SK-N-DZ (cell line): Measurements from ENCODE around the gene ATP6V0E1.
"Not testable (repeated sequence)": the region's sequence is repeated elsewhere in the genome, so short reads cannot be mapped to it uniquely, and the experiment has no call there.

ENCODE experiments used
- DNase-seq: peaks from one replicate; pipeline ENCODE4 v3.0.0-alpha.2; 2015; ENCODE audit warnings: low spot score

ATP6V0E1 gene

DNA sequence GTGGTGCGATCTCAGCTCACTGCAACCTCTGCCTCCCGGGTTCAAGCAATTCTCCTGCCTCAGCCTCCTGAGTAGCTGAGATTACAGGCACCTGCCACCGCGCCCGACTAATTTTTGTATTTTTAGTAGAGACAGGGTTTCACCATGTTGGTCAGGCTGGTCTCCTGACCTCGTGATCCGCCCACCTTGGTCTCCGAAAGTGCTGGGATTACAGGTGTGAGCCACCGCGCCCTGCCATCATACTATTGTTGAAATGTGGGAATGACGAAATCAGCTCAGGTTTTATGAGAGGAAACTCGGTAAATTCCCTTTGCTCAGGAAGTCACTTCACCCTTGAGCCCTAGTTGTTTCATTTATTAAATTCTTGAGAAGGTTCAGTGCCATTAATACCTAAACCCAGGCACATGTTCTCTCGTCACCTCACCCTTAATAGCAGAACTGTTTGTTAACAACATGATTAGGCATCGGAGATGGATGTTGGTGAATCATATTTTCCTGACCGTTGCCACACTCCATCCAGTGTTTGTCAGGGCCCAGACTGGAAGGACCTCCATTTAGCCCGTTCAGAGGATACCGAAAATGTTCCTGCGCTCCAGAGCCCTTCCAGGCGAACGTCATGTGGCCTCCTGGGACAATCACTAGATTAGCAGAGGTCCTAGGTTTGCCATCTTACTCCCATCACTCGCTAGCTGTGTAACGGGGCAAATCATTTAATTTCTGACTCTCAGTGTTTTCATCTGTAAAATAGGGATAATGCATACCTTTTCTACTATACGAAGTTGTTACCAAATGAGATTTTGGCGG is 52.5 kb downstream of the ATP6V0E1 start:
- DNase-seq: no peak

DNA sequence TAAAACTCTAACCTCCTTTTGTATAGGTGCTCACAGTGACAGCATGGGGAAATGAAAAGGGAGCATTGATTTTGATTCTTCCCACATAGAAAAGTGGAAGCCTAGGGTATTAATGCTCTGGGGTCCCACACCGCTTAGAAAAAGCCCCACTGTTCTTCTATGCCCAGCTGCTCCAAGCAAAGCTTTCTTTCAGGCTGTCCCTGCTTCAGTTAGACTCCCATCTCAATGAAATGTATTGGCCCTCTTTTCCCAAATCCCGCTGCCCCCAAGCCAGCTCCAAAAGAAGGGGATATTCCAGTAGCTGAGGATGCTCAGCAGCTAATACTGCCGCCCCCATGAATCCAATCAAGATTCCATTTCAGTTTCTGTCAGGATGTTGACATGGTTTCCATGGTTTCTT is 55.6 kb downstream of the ATP6V0E1 start:
- DNase-seq: no peak

DNA sequence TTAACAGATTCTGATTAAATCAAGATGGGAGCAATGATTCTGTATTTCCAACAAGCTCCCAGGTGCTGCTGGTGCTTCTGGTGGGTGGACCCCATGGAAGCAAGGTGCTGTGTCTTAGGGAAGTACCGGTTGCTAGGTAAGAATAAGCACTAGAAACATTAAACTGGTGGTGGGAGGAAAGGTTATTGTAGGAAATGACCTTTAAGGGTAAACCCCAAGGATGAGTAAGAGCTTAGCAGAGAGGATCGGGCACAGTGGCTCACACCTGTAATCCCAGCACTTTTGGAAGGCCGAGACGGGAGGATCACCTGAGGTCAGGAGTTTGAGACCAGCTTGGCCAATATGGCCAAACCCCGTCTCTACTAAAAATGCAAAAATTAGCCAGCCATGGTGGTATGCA is 56.4 kb downstream of the ATP6V0E1 start:
- no peak for DNase-seq

DNA sequence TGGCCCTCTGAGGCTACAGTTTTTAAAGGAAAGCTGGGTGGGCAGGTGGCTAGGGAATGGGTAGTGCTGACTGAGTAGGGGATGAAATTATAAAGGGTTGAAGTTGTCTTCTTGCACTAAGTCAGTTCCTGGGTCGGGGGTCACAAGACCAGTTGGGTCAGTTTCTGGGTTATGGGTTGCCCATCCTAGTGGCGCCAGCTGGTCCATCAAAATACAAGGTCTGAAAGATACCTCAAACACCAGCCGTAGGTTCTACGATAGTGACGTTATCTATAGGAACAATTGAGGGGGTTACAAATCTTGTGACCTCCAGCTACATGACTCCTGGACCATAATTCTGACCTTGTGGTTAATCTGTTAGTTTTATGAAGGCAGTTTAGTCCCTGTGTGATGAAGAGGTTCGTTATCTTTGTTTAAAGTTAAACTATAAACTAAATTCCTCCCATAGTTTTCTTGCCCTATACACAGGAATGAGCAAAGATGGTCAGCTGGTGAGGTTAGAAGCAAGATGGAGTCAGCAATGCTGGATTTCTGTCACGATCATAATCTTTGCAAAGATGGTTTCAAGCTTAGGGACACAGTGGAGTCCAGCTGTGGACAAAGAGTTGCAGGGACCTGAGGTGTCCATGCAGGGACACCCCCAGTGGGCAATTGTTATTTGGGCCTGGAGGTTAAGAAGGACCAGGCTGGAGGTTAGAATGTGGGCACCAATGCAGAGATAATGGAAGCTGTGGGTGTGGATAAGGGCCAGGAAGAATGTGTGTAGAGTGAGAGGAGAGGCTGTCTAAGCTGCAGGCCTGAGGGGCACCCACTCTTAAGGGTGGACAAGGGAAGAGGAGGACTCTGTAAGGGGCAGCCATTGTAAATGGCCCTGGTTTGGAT is 58.6 kb downstream of the ATP6V0E1 start:
- DNase-seq: no peak

DNA sequence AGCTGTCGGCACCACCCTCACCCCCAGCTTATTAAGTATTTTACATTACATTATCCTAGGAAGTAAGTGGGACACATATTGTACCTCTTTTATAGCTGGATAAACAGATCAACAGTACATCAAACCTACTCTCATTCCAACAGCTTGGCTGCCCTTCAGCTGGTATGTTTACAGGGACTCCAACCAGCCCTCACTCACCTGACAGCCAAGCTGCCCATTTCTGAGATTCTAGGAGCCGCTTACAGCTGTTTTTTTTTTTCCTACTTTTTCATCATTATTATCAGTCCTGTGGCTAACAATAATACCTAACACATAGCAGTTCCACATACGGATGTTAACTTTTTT is 59.2 kb downstream of the ATP6V0E1 start:
- no peak for DNase-seq

DNA sequence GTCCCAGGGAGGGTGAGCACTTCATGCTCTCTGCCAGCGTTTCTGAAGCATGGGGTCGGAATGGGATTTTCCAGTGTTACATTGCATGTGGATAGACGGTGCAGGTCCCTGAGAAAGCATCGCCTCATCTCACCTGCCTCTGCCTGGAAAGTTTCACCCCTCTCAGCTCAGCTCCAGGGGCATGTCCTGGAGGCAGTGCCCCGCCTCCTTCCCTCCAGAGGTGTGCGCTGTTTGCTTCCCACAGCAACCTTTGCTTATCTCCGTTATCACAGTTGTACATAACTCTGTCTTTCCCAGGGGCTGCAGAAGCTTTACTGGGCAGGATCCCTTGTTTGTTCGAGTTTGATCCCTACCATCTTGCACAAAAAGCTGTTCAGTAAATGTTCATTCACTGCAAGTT is 61.9 kb downstream of the ATP6V0E1 start:
- no peak for DNase-seq

DNA sequence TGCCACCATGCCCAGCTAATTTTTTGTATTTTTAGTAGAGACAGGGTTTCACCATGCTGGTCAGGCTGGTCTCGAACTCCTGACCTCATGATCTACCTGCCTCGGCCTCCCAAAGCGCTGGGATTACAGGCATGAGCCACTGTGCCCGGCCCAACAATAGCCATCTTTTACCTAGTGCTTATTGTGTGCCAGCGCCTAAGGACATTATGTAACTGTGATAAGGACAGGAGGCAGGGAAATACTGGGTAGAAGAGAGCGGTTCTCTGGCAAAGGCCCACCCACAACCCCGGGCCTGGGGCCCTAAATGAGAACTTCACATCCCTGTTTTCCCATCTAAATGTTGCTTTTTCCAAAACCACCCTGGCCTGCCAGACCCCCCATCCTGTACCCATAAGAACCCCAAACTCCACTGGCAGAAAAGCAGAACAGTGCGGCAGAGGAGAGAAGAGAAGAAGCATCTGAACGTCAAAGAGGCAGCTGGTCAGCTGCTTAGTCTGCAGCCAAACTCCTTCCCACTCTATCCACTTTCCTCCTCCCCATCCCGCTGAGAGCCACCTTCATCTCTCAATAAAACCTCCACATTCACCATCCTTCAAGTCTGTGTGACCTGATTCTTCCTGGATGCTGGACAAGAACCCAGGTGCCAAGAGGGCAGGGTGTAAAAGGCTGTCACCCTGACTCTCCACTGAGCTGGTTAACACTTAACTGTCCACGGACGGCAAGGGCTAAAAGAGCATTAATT is 63.7 kb downstream of the ATP6V0E1 start:
- DNase-seq: not testable (repeated sequence)

DNA sequence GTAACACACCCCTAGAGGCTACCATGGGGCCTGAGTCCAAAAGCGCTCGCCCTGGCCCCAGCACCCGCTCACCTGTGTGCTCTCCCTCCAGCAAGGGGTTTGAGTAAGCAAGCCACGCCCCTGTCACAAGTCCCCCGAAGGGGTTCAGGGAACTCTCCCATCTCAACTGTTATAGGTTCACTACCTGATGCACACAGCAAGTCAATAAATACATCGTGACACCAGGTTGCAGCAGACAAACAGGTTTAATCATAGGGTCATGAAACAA is 64.2 kb downstream of the ATP6V0E1 start:
- DNase-seq: no peak

DNA sequence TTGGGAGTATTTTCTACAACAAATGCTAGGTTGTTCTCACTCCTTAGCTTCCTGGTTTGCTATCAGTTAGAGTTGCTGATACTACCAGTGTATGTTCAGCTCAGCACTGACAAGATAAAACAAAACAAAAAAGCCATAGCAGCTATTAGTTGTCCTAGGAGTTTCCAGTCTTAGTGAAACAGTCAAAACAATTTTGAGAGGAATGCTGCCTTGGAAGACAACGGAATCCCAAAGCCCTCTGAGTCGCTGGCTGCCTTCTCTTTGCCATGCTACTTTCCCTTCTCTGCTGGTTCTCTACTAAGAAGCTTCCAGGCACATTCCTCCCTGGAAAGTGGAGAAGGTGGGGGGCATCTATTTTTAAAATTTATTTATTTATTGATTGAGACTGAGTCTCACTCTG is 67.2 kb downstream of the ATP6V0E1 start:
- no peak for DNase-seq

DNA sequence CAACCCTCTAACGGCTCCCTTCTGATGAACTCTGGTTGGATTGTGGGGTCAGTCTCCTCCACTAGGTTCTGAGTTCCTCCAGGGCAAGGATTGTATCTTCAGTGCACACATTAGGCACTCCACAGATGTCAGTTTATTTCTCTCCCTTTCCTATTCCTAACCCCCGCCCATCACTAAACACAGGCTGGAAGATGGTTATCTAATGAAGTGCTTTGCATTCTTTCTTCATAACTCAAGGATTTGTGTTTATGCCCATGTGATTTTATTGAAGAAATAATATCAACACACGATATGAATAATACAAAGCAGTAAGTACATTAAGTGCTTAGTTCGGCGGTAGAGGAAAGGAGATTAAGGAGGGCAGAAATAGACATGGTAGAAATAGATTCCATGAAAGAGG is 68.2 kb downstream of the ATP6V0E1 start:
- no peak for DNase-seq

DNA sequence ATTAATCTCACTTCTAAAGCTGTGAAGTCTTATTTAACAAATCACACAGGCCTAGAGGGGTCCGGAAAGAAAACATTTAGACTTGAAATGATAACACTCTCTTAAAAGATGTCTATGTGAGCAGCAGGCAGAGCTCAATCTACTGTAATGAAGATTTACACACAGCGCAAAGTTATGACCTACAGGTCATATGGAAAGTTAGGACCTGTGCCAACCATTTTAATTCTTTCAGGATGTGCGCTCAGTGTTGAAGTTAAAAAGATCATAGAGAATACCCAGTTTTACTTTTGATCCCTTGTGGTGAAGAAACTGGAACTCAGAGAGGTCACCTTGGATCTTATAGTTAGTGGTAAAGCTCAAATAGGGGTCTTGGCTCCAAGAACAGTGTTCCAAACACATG is 69.5 kb downstream of the ATP6V0E1 start:
- no peak for DNase-seq

DNA sequence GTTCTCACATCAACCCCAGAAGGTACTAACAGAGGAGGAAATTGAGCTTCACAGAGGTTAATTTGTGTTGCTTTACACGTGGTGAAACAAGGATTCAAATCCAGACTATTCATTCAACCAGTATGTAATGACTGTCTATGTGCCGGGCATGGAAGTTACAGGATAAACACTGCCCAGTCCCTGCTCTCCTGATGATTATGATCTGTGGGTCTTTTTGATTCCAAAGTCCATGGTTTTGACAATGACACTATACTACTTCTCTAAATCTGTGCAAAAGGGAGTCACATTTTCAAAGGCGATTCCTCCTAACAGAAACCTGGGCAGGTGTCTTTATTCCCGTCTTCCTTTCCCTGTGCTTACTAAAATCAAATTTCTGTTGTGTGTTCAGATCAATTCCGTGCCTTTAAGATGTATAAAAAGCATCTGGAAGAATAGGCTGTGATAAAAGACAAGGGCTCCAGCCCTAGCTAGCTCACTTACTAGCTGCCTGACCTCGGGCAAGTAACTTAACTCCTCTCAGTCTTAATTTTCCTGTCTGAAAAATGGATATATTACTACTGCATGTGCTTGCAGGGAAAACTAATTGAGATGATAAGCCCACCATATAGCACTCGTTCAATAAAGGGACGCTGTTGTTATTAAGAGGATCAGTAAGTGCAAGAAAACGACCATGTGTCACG is 71.6 kb downstream of the ATP6V0E1 start:
- no peak for DNase-seq

DNA sequence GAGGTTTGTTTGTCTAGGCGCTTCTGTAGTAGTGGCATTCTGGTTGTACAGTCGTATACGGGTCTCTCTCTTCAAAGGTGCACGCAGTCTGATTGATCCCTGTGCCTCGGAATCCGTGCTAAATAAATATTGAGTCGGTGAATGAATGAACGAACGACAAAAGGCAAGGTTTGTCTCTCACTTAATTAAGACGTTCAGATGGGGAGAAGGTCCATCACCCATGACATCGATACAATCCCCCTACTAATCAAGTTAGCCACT is 72.1 kb downstream of the ATP6V0E1 start:
- DNase-seq: no peak

DNA sequence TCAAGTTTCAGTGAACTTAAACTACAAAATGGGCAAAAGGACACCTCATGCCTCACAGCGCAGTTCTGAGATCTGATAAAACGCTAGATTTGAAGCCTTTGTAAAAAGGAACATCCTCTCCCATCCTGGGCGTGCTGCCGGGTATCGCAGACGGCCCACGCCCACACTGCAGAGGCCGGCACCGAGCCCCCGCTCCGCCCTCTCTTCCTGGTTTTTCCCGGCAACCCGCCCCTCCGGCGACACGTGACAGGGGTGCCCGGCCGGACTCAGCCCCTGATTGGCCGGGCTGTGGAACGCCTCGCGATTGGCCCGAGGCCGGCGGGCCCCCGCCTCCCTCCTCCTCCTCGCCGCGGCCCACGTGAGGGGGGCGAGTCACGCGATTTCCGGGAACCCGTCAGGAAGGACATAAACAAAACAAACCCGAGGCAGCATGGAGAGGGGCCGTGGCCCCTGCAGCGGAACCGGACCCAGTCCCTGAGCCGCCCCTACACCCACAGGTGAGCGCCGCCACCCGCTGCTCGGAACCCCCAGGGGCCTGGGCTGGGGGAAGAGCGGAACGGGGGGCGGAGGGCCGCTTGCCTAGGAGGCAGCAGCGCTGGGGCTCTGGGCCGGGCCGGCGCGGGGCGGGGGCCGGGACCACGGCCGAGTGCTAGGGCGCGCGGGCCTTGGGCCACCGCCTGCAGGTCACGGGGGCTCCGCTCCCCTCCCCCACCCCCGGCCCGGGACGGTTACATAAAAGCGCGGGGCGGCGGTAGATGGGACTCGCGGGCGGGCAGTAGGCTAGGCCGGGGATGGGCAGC is 72.6 kb downstream of the ATP6V0E1 start, which contains the start of gene CREBRF:
CREBRF (plus strand) TSS at position 370 of the 800 bp plus-strand sequence. CDS start 24,424 bp downstream, outside the sequence.
- peak; percentile 94 for DNase-seq

DNA sequence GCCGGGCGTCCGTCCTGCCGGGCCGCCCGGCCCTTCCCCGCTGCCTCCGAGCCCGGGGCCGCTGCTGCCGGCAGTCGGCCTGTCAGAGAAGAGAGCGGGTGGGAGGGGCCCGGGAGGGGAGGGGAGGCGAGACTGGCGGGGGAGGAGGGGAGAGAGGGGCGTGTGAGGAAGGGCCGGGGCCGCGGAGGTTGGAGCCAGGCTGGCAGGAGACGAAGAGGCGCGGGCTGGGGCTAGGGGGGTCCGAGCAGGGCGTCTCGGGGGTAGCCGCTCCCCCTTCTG is 73.2 kb downstream of the ATP6V0E1 start:
- DNase-seq: no peak

DNA sequence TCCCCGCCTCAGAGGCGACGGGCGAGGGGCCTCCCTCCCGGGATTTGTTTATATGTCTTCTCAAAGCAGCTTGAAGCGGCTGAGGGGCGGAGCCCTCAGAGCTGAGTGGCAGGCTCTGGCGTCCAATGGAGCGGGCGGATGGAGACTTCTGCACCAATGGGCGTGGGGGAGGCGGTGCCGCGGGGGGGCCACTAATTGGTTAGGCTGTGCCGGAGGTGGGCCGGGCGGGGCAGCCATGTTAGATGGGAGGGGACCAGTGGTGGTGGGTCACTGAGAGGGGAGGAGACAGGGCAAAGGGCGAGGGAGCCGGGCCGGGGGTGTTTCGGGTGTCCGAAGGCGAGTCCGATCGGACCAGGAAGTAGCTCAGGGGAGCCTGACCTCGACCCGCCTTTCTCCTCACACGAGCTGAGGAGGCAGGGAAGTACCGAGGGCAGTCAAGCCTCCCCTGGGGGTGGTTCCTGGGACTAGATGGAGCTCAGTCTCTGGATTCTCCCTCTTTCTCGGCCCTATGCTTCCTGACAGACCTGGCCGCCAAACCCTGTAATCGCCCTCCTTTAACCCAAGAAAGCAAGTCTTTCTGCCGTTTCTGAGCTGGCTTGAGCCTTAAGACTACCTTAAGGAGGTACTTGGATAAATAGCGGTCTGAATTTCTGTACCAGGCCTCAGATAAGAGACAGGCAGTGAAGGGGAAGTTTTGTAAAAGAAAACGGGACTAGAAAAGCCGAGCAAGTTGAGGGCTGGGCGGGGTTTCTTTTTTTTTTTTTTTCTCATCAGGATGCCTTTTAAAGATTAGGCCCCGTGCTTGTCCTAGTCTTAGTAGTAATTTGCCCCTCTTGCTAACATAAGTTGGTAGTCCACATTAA is 73.7 kb downstream of the ATP6V0E1 start:
- peak; percentile 96 for DNase-seq

DNA sequence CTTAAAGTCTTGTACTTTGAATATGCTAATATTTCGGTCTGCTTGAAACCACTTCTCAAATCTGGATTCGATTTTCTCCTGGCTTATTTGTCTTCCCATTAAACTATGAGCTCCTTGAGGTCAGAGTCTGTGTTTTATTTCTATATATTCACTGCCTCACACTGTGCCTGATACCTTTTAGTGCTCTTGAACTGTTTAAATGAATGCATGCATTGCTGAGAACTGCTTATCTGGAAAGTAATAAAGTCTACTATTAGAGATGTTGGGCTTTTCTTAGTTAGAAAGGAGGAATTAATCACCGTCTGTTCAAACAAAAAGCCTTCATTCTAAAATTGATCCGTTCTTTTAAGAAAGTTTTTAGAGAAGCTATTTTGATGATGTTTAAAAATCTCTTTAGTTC is 78.6 kb downstream of the ATP6V0E1 start:
- DNase-seq: no peak

DNA sequence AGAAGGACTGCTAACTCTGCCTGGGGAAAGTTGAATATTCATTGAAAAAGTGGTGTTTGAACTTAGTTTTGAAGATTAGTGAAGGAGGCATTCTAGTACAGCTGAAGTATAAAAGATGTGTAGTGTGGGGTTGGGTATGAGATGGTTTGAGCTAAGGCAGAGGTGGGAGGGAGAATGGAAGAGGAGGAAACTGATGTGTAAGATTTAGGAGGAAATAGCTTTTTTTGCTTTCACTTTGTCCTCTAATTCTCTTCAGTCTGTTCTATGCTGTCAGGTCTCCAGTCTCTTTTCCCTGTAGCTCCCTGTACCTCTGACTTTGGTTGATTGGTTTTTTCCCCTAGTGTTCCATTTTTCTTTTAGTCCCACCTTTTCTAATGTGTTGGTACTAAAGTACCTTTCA is 81.6 kb downstream of the ATP6V0E1 start:
- no peak for DNase-seq

DNA sequence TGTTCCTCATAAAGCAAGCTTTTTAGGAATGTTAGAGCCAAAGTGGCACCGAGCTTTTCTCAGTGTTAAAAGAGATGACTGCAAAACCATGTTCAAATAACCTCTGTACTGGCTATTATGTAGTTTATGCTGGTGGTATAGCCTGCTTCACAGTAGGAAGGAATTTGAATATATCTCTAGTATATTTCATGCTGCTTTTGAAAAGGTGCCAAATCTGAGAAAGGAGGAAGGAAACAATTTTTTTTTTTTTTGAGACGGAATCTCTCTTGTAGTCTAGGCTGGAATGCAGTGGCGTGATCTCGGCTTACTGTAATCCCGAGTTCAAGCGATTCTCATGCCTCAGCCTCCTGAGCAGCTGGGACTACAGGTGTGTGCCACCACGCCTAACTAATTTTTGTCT is 86.1 kb downstream of the ATP6V0E1 start:
- DNase-seq: no peak

DNA sequence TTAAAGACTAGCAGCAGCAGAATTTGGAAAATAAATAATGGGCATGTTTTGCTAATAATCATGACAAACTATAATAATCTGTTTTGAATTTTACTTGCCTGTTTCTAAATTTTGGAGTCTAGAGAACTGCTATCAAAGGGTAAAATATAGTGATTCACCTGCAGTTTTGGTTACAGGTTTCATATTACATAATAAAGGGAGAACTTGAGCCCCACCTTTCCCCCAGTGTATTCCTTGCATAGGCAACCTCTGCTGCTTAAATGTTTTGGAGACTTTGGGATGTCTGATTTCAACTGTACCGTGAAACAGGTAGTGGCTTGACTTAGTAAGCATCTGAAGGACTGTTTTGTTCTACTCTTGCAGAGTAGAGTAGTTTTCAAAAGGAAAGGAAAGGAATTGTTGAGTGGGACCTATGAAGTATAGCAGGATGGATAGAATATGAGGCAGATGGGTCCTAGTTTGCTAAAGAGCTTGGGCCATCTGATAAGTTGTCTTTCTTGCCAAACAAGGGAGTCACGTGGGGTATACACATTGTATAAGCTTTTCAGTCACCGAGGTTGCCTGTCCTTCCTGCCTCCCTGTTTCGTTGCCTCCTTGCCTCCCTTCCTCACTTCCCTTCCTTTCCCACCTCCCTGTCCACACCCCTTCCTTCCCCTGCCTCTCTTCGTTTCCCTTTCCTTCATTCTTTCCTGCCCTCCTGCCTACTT is 91.7 kb downstream of the ATP6V0E1 start:
- no peak for DNase-seq
